ENCODE measurements around the gene MPHOSPH10.
"Not testable (repeated sequence)": the region's sequence is repeated elsewhere in the genome, so short reads cannot be mapped to it uniquely, and the experiment has no call there.

MPHOSPH10 gene

GRCh38 chr2:71178836-71179235 lies 48.4 kb downstream of the MPHOSPH10 start:
- not testable (repeated sequence) for DNase-seq

GRCh38 chr2:71181316-71181715 lies 50.9 kb downstream of the MPHOSPH10 start:
- DNase-seq = no peak

GRCh38 chr2:71183306-71184115 lies 53.1 kb downstream of the MPHOSPH10 start:
- DNase-seq = not testable (repeated sequence)

GRCh38 chr2:71186973-71187372 lies 56.5 kb downstream of the MPHOSPH10 start:
- no peak for DNase-seq

GRCh38 chr2:71187589-71187988 lies 57.2 kb downstream of the MPHOSPH10 start:
- DNase-seq = no peak

GRCh38 chr2:71190656-71191569 lies 60.5 kb downstream of the MPHOSPH10 start:
- no peak for DNase-seq

GRCh38 chr2:71191570-71191943 lies 61.1 kb downstream of the MPHOSPH10 start:
- no peak for DNase-seq

Measured in hippocampal formation (tissue), 2 donors.